VCaP (cell line): ENCODE measurements around the gene PEAR1.

Experiments
- H3K27ac ChIP-seq: fragments of 450-650 bp; 2 replicates; pipeline ENCODE4 v1.5.1; 2017
- CTCF ChIP-seq: fragments of 450-650 bp; conservative IDR thresholded peaks from 2 replicates; pipeline ENCODE4 v1.5.1; 2017; ENCODE audit warnings: mild to moderate bottlenecking, moderate library complexity

PEAR1 gene

GRCh38 chr1:156931974-156932710 is 38.6 kb downstream of the PEAR1 start:
- TF ChIP-seq CTCF = no peak
- H3K27ac ChIP-seq = no peak overlapping the region

GRCh38 chr1:156933136-156933535 is 39.6 kb downstream of the PEAR1 start:
- H3K27ac ChIP-seq = no peak overlapping the region
- TF ChIP-seq CTCF = no peak

GRCh38 chr1:156935505-156936128 is 42.1 kb downstream of the PEAR1 start:
- TF ChIP-seq CTCF = no peak
- no peak overlapping the region for H3K27ac ChIP-seq

DNA sequence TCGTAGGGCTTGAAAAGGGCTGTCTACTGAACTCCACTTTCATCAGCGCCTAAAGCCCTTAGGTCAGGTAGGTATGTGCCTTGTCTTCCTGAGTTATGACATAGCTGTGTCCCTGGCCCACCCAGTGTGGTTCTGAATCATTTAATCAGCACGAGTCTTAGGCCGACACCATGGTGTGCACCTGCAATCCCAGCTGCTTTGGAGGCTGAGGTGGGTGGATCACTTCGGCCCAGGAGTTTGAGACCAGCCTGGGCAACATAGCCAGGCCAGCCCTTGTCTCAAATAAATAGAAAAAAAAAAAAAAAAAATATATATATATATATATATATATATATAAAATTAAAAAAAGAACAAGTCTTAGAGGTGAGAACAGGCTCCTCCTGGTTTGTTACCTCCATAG is 42.7 kb downstream of the PEAR1 start:
- TF ChIP-seq CTCF = no peak
- H3K27ac ChIP-seq = no peak overlapping the region

DNA sequence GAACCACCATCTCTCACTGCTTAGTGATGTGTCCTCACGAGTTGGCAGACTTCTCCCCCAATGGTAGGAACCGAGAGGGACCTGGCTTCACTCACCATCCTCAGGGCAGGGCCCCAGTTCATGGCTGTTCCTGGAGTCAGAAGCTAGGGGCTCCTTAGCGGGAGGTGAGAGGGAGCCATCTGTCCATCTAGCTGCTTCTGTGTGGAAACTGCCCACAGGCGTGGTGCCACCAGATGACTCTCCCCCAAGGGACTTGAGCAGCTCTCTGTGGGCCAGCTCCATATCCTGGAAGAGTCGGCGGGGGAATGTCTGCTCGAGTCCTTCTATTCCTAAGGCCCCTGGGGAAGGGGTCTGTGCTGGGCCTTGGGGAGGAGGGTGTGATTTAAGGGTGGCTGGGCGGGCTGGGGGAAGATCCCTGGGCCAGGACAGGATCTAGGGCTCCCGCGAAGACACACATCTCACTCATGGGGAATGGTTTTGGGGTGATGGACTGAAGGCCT is 43.3 kb downstream of the PEAR1 start:
- H3K27ac ChIP-seq = no peak overlapping the region
- no peak for TF ChIP-seq CTCF

- no peak for TF ChIP-seq CTCF
- H3K27ac ChIP-seq = no peak overlapping the region
Measured at GRCh38 chr1:156937883-156938282, 44.4 kb downstream of the PEAR1 start.

DNA sequence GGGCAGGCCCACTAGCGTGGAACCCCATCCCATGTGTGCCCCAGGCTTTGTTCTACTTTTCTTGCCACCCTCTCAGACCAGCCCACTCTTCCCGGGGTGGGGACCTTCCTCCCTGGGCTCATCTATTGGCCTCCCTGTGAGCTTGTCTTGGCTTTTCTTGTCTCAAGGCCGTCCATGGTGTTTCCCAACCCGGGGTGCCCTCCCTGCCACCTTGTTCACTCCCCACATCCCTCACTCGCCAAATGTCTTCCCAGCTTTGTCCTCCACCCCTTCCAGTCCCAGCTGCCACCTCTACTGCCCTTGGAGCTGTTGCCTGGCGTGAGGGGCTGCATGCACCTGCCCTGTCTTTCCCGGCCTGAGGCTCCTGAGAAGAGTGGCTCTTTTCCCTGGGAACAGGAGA is 45.3 kb downstream of the PEAR1 start:
- no peak overlapping the region for H3K27ac ChIP-seq

More for the DNA sequence above, 45.3 kb downstream of the PEAR1 start:
- no peak for TF ChIP-seq CTCF
